D721Med (cell line): ENCODE results near the gene CALU.

Experiments
- DNase-seq: peaks from one replicate; pipeline ENCODE4 v3.0.0; 2011; ENCODE audit warnings: low spot score; ENCODE audit not compliant: insufficient read length
- FAIRE-seq: peaks from 2 replicates; lab custom pipeline; 2011; peaks lifted over from hg19 to GRCh38; lab: Jason Lieb, UNC
- CTCF ChIP-seq: IDR thresholded peaks from 2 replicates; pipeline ENCODE4 v1.5.1; 2012; ENCODE audit warnings: mild to moderate bottlenecking, control low read depth; ENCODE audit not compliant: insufficient read depth; ENCODE audit errors: missing control alignments

CALU gene

GRCh38 chr7:128759242-128759641, 20.1 kb downstream of the CALU start:
- no peak for TF ChIP-seq CTCF
- FAIRE-seq (no peak), DNase-seq (no peak)

- no peak for FAIRE-seq
- TF ChIP-seq CTCF, result no peak
Observed at GRCh38 chr7:128763541-128763940, 24.4 kb downstream of the CALU start.

GRCh38 chr7:128767475-128768110, 28.4 kb downstream of the CALU start:
- FAIRE-seq (no peak), DNase-seq (no peak)
- no peak for TF ChIP-seq CTCF

More at GRCh38 chr7:128763541-128763940, 24.4 kb downstream of the CALU start:
- DNase-seq, result no peak

- no peak for TF ChIP-seq CTCF
- DNase-seq, result no peak
- no peak for FAIRE-seq
Observed at GRCh38 chr7:128770233-128770632, 31.1 kb downstream of the CALU start.

- no peak for DNase-seq
- no peak for FAIRE-seq
- no peak for TF ChIP-seq CTCF
Observed at GRCh38 chr7:128773604-128774003, 34.4 kb downstream of the CALU start.

- TF ChIP-seq CTCF, result no peak
- DNase-seq, result no peak
- FAIRE-seq, result no peak
Observed at GRCh38 chr7:128774029-128774689, 35.0 kb downstream of the CALU start.

- no peak for TF ChIP-seq CTCF
- DNase-seq (no peak), FAIRE-seq (no peak)
Observed at GRCh38 chr7:128774921-128775320, 35.8 kb downstream of the CALU start.
